ENCODE results near the gene AGPAT3. TPM values are rescaled to one million over a fixed set of nuclear protein-coding genes. Genes with fewer than 3 reads are reported as not detected.

AGPAT3 gene
- total RNA-seq, 1 donor from 2014 or later: 43.3 TPM

DNA sequence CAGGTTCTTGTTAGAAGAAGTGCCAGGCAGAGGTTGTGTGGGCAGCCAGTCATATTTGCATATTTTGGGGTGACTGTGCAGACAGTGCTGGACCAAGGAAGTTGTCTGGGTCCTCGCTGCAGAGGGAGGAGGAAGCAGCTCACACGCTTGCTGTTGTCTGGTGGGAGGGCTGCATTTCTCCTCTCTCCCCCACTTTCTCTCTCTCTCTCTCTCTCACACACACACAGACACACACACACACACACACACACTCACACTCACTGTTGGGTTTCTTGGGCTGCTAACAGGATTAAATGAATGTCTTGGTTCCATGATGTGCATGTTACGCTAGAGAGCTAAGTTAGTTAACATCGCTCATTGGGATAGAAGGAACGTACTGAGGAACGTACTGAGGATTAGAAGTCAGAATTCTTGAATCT is 72.9 kb downstream of the AGPAT3 start:
- no peak for DNase-seq

DNA sequence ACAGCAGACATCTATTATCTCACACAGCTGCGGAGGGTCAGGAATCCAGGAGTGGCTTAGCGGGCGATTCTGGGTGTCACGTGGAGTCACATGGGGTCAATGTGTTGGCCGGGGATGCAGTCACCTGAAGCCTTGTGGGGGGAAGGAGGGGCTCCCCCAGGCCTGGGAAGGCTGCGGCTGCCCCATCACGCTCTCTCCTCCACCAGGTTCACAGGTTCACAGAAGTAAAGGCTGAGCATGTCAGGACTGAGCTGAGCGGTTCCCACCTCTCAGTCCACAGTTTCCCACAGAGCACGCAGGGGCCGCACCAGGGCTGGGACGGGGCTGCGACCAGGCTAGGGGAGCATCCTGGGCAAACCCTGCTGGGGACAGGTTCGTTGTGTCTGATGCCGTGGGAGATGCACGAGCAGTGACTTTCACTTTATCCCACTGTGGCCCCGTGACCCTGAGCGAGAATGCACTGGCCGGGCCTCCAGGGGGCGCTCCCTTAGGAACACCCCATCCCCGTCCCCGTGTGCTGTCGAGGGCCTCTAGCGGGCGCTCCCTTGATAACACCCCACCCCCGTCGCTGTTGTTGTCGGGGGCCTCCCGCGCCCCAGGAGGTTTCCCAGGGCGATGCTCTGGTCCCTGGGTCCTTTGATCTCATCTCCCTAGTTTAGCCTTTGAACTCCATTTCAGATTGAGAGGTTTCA is 73.9 kb downstream of the AGPAT3 start:
- peak; percentile 76 for DNase-seq

DNA sequence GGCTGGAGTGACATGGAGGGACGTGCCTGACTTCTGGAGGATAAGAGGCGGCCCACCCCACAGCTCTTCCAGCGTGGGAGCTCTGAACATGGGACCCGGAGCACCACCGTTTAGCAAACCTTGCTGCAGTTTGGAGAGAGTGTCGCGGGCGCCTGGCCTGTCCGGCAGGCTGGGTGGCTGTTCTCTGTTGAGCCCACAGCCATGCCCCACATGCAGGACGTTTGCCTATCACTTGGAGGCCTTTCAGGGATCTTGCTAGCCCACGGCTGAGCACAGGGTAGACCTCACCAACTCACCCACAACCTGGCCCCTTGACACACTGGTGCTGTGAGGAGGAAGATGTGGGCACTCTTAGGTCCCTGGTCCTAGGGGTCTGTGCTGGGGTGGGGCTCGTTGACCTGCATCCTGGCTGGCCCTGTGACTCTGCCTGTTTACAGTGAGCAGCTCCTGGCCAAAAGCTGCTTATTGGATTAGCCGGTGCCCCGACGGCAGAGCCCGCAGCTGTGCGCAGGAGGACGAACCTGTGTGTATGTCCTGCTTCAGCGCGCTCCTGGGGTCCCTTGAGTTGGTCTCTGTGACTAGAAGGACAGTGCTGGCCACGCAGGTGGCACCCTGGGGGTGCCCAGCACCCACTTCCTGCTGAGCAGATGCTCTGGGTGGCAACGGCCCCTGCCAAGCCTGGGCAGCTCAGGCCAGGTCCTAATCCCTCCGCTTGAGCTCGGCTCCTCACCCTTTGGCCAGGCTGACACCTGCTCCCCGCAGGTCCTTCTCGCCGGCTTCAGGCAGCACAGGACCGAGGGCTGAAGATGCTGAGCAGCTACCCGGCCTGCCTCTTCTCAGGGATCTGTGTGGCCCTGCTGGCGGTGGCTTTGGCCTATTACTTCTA is 74.7 kb downstream of the AGPAT3 start:
- no peak for DNase-seq

DNA sequence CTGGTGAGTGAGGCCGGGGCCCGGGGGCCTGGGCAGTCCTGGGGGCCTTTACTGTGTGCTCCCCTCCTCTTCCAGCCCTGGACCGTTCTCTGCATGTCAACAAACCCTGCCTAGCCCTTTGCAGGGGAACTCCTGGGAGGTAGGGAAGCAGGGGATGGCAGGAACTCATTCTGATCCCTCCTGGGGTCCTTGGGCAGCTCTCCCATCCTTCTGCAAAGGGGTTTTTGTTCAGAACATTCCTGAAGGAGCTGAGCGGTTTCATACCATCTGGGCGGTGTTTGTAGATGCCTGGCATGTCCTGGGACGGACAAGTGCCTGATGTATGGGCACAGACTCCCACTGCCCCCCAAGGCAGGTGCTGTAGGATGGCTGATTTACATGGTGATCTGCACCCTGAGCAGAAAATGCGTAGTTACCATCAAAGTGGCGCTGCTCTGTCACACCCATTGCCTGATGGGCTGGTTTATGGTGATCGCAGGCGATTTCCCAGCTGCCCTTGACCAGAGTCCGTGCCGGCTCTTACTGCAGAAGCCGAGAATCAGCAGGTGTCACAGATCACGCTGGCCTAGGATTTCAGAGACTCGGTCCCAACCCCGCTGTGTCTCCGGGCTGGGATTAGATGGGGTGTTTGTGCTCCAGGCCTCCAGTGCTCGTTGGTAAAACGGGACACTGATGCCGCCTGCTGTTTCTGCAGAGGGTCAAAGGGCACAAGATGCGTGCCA is 75.5 kb downstream of the AGPAT3 start:
- DNase-seq: no peak

DNA sequence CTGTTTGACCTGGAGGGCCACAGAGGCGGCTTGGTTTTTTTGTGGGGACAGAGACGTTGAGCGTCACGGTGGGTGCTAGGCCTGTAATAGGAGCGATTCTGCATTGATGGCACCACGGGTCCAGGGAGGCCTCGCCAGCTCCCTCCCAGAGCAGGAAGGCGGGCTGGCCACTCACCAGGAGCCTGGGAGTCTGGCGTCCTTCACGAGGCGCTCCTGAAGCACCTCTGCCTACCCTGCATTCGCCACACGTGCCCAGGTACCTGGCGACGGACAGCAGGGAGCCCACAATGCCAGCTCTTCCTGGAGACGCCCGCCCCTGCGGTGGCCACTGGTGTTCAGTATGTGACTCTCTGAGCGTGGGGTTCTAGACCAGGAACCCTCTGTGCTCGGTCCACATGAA is 77.2 kb downstream of the AGPAT3 start:
- DNase-seq: no peak

DNA sequence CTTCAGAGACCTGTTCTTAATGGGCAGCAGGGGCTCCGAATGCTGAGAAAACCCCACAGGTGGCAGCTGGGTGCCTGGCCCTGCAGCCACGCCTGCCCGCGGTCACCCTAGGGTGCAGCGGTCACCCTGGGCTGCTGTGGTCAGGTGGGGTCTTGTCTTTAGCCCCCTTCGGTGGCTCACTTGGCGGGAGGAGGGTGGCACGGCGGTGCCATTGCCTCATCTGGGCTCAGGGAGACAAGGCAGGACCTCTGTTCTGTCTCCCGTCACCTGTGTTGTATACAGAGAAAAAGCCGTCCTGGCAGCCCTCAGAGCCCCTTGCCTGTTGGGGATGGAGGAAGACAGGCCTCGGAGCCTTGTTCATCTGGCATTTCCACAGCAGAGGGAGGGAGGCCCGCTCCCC is 77.6 kb downstream of the AGPAT3 start:
- DNase-seq: no peak

DNA sequence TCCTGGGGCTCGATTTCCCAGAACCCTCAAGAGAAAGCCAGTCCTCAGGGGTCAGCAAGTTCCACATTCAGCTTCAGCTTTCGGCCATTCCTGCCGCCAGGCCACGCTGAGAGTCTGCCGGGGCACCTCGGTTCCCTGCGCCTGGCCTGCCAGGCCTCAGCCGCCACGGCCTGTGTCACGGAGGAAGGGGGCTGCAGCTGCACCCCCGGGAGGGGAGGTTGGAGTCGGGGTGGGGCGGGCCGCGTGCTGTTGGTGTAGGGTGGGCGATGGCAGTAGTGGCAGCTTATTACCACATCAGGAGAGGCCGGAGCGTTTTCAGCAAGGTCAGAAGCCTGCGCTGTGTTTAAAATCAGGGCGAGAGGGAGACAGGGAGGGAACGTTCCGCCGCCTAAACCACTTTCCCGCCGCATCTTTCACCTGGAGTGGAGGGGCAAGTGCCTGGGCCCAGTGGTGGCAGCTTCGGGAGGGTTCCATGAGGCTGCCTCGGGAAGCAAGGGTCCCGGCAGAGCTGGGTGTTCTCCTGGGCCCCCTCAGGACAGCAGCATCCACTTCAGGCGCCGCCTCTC is 78.6 kb downstream of the AGPAT3 start:
- DNase-seq: no peak

DNA sequence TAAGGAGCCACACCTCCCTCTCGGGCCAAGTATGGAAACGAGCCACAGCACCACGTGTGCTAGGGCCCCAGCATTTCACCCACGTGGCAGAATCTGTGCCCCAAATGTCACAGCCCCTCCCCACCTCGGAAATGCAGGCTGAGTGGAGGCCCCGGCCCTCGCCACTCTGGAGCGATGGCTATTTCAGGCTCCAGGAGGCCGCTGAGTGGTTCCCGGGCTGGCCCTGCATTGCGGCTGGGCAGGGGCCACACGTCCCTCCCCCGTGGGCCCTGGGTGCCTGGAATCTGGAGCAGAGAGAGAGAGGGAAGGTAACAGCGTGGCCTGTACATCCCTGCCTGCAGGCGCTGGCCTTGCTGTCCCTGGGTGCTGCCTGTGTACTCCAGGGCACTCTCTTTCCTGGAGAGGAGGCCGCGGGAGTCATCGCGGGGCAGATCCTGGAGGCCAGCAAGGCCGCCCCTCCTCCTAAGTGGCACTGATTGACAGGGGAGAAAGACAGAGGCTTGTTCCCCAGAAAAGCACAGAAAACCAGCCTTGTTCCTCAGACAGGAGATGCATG is 79.1 kb downstream of the AGPAT3 start:
- no peak for DNase-seq

DNA sequence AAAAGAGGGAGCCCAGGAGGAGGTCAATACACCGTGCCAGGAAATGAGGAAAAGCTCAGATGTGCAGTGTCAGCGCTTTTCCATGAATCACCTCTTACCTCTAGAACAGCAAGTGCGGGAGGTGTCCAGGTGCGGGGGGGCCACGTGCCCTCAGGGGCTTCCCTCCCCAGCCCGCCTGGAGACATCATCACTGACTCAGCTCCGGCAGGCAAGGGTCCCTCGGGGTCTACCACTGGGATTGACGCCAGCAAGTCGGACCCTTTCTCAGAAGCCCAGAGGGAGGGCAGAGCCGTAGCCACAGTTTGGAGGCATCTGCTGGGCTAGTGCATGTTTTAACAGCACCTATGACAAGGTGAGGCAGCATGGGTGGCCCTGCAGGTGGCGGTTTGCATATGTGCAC is 79.7 kb downstream of the AGPAT3 start:
- no peak for DNase-seq

DNA sequence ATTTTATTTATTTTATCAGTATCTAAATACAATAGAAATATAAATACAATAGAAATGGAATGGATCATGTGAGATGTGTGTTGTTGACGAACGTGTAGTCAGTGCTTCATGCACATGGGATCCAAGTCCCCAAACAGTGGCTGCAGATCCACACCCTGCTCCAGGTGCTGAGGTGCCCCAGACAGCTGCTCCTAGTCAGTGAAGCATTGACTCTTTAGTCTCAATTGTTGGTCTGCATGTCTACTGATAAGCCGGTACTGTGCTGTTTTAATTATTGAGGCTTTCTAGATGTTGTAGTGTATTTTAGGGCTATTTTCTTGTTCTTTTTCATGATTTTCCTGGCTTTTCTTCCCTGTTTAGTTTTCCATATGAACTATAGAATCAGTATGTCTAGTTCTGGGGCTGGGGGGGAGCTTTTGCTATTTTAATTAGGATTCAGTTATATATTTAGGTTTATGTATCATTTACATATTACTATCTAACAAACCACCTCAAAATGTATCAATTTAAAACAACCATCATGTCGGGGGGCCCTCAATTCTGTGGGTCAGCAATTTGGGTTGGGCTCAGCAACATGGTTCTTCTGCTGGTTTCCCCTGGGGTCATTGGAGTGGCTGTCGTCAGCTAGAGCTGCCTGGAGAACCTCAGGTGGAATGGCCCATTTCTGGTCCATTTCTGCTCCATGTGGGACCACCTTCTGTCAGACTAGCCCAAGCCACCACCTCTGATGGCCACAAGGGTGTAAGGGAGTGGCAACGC is 83.9 kb downstream of the AGPAT3 start:
- no peak for DNase-seq

DNA sequence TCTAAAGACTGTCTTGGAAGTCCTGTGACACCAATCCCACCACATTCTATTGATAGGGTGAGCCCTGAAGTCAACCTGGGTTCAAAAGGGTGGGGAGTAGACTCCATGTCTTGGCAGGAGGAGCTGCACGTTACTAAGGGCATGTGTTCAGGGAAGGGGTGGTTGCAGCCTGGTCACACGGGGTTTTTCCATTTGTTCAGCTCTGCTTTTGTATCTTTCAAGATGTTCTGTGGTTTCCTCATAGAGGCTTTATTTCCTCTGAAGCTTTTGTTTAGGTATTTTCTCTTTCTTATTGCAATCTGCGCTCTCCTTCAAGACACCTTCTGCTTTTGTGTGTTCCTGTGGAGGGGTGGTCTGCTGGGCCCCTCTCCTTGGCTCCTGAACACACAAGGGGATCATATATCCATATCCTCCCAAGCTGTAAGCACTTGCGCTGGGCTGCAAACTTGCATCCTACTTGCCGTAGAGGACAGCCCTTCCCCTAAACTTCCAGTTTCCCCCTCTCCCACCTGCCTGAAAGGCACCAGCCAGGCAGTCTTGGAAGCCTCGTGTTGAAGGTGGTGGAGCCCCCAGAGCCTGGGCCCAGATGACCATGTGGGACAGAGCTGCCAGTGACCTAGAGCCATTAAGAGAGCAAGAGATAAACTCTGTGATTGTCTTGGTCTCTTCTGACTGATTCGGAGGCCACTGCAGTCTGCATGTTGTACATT is 84.6 kb downstream of the AGPAT3 start:
- DNase-seq: no peak

DNA sequence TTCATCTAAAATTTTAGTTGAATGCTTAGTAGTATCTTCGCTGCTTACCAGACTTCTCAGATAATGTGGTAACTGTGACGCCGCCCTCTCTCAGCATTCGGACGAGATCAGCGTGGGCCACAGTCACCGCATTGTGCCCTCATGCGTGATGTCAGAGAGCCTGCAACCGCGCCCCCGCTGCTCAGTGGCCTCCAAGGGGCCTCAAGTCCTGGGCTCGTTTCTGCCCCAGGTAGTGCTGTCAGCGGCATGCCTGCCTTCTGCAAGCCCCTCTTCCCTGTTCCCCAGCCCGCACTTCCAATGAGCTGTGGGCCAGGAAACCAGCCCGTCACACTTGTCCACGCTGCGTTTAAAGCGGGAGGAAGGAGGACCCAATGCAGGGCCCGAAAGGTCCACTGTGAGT is 85.5 kb downstream of the AGPAT3 start:
- DNase-seq: no peak

DNA sequence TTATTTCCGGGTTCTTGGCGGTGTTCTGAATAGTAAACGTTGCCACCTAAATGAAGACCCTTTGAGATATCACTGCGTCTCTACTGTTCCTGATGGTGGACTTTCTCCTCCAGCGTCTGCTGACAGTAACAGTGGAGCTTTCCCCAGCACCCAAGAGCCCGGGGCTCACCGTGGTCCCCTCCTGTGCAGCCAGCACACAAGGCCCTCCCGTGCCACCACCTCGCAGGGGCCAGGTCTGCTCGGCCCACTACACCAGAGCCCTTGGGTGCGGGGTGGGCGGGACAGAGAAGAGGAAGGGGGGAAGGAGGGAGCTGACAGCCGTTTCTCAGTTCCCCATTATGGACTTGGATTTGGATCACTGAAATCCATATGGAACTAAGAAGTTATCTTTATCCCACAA is 85.9 kb downstream of the AGPAT3 start:
- no peak for DNase-seq

DNA sequence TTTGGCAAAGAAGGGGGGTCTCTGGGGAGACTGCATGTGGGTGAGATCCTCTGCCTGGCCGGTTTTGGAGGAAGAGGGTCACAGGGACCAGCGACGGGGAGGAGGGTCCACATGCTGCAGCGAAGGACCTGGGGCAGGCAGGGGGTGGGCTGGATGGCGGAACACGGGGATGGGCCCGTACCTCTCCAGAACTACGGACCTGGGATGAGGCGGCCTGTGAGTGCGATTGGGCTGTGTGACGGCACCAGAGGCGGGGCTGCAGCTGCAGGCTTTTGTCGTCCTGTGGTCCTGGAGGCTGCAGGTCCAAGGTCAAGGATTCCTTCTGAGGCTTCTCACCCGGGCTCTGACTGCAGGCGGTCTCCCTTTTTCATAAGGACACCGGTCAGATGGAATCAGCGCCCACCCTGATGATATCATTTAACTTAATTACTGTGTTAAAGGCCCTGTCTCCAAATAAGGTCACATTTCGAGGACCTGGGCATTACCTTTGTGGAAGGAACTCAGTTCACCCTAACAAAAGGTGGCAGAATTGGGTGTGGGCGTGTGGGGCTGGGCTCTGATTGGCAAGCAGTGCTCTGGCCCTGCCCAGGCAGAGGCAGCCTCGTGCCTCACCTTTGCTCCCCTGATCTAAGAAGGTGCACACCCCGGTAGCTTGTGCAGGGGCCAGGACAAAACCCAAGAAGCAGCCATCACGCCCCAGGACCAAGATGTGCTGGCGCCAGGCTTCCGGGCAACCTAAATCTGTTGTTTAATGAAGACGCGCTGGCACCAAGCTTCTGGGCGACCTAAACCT is 87.1 kb downstream of the AGPAT3 start:
- DNase-seq: no peak

DNA sequence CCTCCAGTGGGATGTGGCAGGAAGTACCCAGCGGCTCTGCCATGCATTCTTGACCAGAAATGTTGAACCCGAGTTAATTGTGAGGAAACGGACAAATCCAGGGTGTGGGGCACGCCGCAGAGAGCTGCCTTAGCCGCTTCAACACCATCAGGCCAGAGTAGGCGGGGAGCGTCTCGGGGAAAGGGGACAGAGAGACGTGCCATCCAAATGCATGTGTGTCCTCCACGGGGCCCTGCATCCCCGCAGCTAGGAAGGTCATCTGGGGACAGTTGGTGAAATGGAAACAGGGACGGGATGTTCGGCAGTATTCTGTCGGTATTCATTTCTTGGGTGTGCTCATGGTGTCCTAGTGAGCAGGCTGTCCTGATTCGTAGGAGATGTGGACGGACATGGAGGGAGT is 88.0 kb downstream of the AGPAT3 start:
- no peak for DNase-seq

DNA sequence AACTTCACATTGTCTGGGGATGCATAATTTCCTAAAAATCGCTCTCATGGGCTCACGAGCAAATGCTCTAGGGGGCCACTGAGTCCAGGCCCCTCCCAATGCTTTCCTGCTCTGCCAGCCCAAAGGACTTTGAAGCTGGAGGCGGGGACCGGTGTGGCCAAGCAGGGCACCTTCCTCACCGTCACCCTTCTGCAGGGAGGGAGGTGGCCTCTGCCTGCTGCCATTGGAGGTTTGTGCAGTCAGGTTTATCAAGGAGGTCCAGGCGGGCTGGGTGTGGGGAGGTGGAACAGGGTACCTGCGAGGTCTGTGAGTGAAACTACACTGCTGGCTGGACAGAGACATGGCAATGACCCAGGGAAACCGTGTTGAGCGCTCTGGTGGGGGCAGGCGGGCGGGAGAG is 89.0 kb downstream of the AGPAT3 start:
- DNase-seq: no peak

DNA sequence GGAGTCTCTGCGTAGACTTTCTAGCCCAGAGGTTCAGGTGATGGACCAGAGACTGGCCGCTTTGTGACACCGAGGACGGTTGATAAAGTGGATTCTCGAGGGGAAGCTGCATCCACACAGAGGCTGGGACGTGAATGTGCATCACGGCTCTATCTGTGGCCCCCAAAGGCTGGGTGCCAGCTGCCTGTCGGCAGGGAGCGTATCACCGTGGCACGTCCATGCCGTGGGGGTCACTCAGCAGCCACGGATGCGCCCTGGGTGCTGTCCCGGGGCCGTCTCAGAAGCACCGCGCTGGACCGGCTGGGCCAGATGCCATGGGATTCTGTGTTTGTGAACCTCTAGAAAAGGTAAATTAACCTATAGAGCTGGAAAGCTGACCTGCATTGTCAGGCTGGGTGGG is 89.9 kb downstream of the AGPAT3 start:
- DNase-seq: no peak

DNA sequence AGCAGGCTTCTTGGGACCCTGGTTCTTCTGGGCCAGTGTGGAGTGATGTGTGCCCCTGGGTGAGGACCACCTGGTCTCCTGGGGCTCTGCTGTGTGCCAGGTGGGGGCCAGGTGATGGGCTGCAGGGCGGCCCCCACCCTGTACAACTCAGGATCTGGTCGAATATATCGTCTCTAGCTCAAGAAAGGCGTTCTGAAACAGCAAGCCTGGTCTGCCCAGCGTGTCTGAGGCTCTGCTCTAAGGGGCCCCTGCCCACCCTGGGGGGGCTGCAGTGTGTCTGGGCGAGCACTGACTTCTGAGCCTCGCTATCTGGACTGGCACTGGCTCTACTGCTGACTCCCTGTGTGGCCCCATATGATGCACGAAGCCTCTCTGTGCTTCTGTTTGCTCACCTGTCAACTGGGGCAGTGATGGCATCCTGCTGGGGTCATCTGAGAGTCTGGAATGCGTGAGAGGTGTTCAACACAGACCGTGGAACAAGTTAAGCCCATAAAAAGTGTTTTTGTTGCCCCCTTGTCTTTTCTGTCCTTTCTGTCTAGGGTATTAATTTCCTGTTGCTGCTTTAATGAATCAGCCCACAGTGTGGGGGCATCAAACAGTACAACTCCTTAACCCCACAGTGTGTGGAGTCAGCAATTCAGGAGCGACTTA is 91.1 kb downstream of the AGPAT3 start:
- no peak for DNase-seq

DNA sequence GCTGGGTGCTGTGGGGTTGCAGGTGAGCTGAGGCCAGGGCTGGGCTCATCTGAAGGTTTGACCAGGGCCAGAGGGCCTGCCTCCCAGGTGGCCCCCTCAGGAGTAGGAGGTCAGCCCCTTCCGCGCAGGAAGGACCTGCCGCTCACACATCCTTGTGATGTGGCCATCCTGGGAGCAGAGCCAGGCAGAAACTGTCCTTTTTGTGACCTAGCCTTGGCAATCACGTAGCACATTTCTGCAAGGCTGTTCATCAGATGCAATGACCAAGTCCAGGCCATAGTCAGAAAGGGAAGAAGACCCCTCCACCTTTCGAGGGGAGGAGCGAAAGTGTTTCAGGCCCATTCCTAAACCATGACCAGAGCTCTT is 91.6 kb downstream of the AGPAT3 start:
- DNase-seq: no peak

DNA sequence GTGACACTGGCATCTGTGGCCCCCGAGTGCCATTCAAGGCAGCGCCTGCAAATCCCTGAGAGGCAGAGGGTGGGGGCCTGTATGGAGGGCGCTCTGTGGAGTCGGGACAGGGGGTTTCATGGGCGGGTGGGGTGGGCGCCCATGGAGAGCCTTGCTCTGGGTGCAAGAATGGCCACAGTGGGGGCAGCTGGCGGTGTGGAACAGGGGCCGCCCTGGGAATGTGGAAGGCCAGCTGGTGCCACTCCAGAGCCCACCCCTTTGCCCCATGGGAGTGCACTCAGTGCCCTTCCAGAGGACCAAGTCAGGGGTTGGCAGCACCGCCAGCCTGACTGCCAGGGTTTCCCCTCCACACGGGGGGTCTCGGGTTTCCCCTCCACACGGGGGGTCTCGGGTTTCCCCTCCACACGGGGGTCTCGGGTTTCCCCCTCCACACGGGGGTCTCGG is 92.1 kb downstream of the AGPAT3 start:
- no peak for DNase-seq

All from tongue (tissue), 2 donors.